HG03575 (cell line): ENCODE measurements around the gene POLE3.
A peak's percentile ranks its signal among the peaks of the same experiment; 100 is the strongest.
"Not testable (repeated sequence)": the region's sequence is repeated elsewhere in the genome, so short reads cannot be mapped to it uniquely, and the experiment has no call there.

Experiments
- ATAC-seq: cut with Tn5 transposase; IDR thresholded peaks from one replicate; pipeline ENCODE4 v1.9.1; 2021; ENCODE audit not compliant: unreplicated experiment, insufficient number of reproducible peaks, low FRiP score; ENCODE audit errors: extremely low read depth

Gene POLE3

GRCh38 chr9:113406873-113407511 is 3.5 kb downstream of the POLE3 start:
- peak; percentile 33 for ATAC-seq

DNA sequence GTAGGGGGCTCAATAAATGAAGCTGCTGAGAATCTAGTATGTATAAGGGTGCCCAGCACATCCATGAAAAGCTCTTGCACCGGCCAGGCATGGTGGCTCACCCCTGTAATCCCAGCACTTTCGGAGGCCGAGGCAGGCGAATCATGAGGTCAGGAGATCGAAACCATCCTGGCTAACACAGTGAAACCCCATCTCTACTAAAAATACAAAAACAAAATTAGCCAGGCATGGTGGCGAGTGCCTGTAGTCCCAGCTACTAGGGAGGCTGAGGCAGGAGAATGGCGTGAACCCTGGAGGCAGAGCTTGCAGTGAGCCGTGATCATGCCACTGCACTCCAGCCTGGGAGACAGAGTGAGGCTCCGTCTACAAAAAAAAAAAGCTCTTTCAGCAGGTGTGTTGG is 4.1 kb downstream of the POLE3 start:
- ATAC-seq, result not testable (repeated sequence)

DNA sequence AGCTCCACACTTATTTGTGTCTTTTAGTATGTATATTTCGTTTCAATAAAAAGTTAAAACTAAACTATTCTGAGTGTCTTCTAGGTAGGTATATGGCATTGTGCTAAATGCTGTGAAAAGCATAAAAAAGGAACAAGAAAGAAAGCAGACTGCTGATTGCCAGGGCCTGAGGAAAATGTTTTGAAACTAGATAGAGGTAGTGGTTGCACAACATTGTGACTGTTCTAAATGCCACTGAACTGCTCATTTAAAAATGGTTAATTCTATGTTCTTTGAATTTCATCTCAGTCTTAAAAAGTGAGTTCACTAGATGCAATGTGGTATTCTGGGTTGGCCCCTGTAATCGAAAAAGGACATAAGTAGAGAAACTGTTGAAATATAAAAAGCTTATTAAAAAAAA is 6.8 kb downstream of the POLE3 start:
- ATAC-seq, result no peak

GRCh38 chr9:113401027-113401792 is 9.3 kb downstream of the POLE3 start, which contains the start of gene ALAD:
Gene ALAD, minus strand, starts transcription at chr9:113401284. Its CDS starts 7,725 bp downstream, at chr9:113393559.
- peak; percentile 88 for ATAC-seq

DNA sequence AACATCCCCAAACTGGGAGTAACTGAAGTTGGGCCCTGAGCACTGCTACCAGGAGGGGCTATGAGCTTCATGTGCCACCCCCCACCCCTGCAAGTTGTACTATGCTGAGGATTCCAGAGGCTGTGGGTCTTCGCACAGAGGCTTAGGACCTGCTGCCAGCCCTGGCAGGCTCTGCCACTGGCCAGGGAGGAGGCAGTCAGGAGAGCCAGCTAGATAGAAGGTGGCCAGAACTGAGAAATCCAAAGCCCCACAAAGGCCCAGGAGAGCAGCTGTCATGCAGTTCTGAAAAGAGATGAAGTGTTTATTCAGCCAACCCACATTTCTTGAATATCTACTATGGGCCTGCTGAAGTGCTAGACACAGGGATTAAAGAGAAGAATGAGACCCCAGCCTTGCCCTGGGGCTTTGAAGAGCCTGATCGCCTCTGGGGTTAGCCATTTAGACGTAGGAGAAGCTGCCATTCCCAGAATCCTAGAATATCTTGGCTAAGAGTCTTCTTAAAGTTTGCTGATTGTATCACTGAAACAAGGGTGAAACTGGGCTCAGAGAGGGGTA is 10.8 kb downstream of the POLE3 start:
- ATAC-seq, result no peak

GRCh38 chr9:113398796-113399195 is 11.7 kb downstream of the POLE3 start:
- no peak for ATAC-seq

GRCh38 chr9:113397203-113397631 is 13.3 kb downstream of the POLE3 start:
- ATAC-seq, result no peak

- ATAC-seq, result no peak
Measured at GRCh38 chr9:113395000-113395861, 15.2 kb downstream of the POLE3 start.

- no peak for ATAC-seq
Measured at GRCh38 chr9:113393281-113393680, 17.2 kb downstream of the POLE3 start.

GRCh38 chr9:113391917-113392316 is 18.6 kb downstream of the POLE3 start:
- no peak for ATAC-seq

- no peak for ATAC-seq
Measured at GRCh38 chr9:113390192-113390960, 20.1 kb downstream of the POLE3 start.

DNA sequence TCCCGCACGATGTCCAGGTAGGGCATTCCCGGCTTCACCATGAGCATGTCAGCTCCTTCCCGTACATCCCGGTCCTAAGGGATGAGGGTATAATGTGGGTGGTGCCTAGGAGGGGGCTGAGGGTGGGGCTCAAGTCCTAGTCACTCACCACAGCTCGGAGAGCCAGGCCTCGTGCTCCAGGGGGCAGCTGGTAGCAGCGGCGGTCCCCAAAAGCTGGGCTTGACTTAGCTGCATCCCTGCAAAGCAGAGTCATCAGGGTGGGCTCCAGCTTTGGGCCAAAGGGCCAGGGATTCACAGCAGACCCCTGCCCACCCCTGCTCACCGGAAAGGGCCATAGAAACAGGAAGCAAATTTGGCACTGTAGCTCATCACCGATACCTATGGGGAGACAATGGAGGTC is 21.0 kb downstream of the POLE3 start:
- ATAC-seq, result no peak

- no peak for ATAC-seq
Measured at GRCh38 chr9:113388833-113389232, 21.6 kb downstream of the POLE3 start.

DNA sequence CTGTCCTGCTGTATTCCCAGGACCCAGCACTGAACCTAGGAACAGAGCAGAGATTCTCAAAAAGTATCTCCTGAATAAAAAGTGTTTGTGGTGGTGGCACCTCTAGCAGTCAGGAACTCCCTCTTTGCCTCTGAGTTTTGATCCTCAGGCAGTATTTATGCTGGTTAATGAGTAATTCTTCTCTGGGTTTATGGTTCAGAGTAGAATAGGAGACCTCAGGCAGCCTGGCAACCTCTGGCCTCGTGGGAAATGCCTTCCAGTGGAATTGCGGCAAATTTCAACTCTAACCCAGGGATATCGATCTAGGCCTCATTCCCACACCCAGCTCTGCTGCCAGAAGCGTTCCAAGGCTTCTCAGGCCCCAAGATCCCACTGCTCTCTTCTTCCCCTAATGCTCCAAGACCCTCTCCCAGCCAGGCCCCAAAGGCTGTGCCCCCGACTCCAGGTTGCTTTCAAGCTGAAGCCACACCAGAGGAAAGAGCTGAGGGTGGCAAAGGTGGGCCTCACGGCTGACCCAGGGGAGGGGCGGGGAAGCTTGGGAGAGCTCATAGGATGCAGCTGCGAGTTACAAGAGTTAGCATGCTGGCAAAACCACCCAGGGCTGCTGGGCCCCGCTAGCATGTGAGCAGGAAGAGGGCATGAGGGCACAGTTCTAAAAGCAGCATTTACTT is 22.8 kb downstream of the POLE3 start:
- no peak for ATAC-seq

GRCh38 chr9:113386571-113387393 is 23.7 kb downstream of the POLE3 start:
- no peak for ATAC-seq

DNA sequence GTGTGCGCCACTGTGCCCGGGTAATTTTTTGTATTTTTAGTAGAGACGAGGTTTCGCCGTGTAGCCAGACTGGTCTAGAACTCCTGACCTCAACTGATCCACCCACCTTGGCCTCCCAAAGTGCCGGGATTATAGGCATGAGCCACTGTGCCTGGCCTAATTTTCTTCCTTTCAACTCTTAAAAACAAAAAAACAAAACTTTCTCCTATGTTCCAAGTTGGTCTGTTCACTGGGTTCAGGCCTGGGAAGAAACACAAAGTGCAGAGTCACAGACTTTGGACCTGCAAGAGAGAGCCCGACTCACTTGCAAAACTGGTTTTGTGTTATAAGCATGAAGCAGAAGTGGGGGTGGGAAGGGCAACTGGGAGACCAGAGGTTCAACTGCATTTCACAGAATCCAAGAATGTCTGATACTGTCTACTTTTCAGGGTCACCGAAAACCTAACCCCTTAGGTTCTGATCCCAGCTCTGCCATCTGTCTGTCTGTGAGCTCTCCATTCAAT is 28.5 kb downstream of the POLE3 start:
- no peak for ATAC-seq

DNA sequence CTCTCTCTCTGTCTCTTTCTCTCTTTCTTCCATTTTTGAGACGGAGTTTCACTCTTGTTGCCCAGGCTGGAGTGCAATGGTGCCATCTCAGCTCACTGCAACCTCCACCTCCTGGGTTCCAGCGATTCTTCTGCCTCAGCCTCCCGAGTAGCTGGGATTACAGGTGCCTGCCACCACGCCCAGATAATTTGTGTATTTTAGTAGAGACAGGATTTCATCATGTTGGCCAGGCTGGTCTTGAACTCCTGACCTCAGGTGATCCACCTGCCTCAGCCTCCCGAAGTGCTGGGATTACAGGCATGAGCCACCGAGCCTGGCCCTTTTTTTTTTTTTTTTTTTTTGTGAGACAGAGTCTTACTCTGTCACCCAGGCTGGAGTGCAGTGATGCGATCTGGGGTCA is 29.0 kb downstream of the POLE3 start:
- not testable (repeated sequence) for ATAC-seq
